Body of pancreas (tissue), 4 donors: ENCODE results near the gene PHLDB3. TPM values are rescaled to one million over a fixed set of nuclear protein-coding genes. Genes with fewer than 3 reads are reported as not detected.

Experiments
- ATAC-seq: fragments of 150-250 bp; one replicate; pipeline ENCODE4 v1.9.1; 2016
- DNase-seq, 4 donors: peaks; one replicate each; pipeline ENCODE4 v3.0.0-alpha.2; 2019
- H3K27ac ChIP-seq, 4 donors: fragments of 200-600 bp; sonication (generic); 1 replicate in 3 of 4; 2 replicates in 1 of 4; pipeline versions ENCODE4 v1.5.1 to v1.6.1; 2016 to 2019; ENCODE audit warnings: mild to moderate bottlenecking in 1 of 4, mixed read lengths in 1 of 4, moderate library complexity in 1 of 4
- H3K27me3 ChIP-seq, 2 donors: fragments of 200-600 bp; sonication (generic); one replicate each; pipeline ENCODE4 v1.6.0; 2016; ENCODE audit warnings: mild to moderate bottlenecking in 1 of 2
- H3K36me3 ChIP-seq, 2 donors: fragments of 200-600 bp; sonication (generic); replicated peaks in 1 of 2; 2 replicates each; pipeline ENCODE4 v1.5.1; 2016; ENCODE audit warnings: low read depth in 2 of 2; ENCODE audit not compliant: insufficient read depth in 1 of 2
- H3K4me1 ChIP-seq: fragments of 200-600 bp; sonication (generic); one replicate; pipeline ENCODE4 v1.6.0; 2016
- H3K4me3 ChIP-seq, 2 donors: fragments of 200-600 bp; sonication (generic); 1 replicate in 1 of 2; 2 replicates in 1 of 2; pipeline ENCODE4 v1.5.1; 2016 to 2019
- H3K9me3 ChIP-seq, 3 donors: fragments of 200-600 bp; sonication (generic); 1 replicate in 2 of 3; 2 replicates in 1 of 3; pipeline ENCODE4 v1.5.1; 2016
- CTCF ChIP-seq, 7 experiments: fragments of 450-650 bp in 4 of 7; fragments of 200-600 bp in 3 of 7; sonication (generic) in 3 of 7; IDR thresholded peaks; one replicate each; pipeline ENCODE4 v1.5.1; 2016 to 2019; ENCODE audit warnings: antibody characterized with exemption in 7 of 7
- POLR2A ChIP-seq, 3 donors: fragments of 450-650 bp; IDR thresholded peaks; one replicate each; pipeline ENCODE4 v1.6.1; 2016; ENCODE audit warnings: antibody characterized with exemption in 3 of 3, mild to moderate bottlenecking in 2 of 3
- WGBS, 2 donors: methylation state at CpG; one replicate each; pipeline ENCODE4 v1.1.5; 2017; 5-methylcytosine and 5-hydroxymethylcytosine counted together
- intact Hi-C: fragments of 100-400 bp; cut with DNase I; formaldehyde crosslinking; loops from one replicate; pipeline ENCODE4 v1.15.1; 2023
- total RNA-seq, 2 donors: library from RNA; depleted of rRNA; stranded (reverse); fragments of >200 nt; gene quantifications; one replicate each; pipeline ENCODE4 v1.1.0, GENCODE V29; 2016

PHLDB3 gene
- total RNA-seq, 2 donors from 2014 or later: 14.5 to 16.9 TPM

GRCh38 chr19:43478323-43478722 is 26.2 kb downstream of the PHLDB3 start:
- Histone ChIP-seq H3K36me3 (no peaks in the 10 kb centered on the region), H3K27ac (no peak overlapping the region), H3K9me3 (no peaks in the 10 kb centered on the region), H3K27me3 (no peaks in the 10 kb centered on the region), H3K4me1 (peaks cover 15% of the 10 kb centered on the region), H3K4me3 (no peak overlapping the region)
- ATAC-seq: no peak
- 91 to 93% methylated on average over 3 of the region's 3 CpGs for WGBS, 2 donors
- intact Hi-C loops: no loop called here
- TF ChIP-seq CTCF (IDR thresholded peaks at IDR 0.05): no peak
- no peak for TF ChIP-seq POLR2A (IDR thresholded peaks at IDR 0.05)
- no peak for DNase-seq

GRCh38 chr19:43476606-43477005 is 27.9 kb downstream of the PHLDB3 start:
- no peaks in the 10 kb centered on the region for H3K36me3 ChIP-seq
- DNase-seq (no peak), ATAC-seq (no peak)
- TF ChIP-seq CTCF (IDR thresholded peaks at IDR 0.05) (no peak), POLR2A (IDR thresholded peaks at IDR 0.05) (no peak)
- H3K27me3 ChIP-seq: no peaks in the 10 kb centered on the region
- no peaks in the 10 kb centered on the region for H3K9me3 ChIP-seq
- no peak overlapping the region for H3K4me3 ChIP-seq
- peaks cover 15% of the 10 kb centered on the region for H3K4me1 ChIP-seq
- intact Hi-C loops: no loop called here
- no peak overlapping the region for H3K27ac ChIP-seq

- peak; percentile 93 for ATAC-seq
- H3K27ac ChIP-seq: peak overlapping the region; percentile 34 to 81 (median 58)
- intact Hi-C loops: no loop called here
Measured at GRCh38 chr19:43474986-43475705, 29.4 kb downstream of the PHLDB3 start.

GRCh38 chr19:43474487-43474886 is 30.1 kb downstream of the PHLDB3 start:
- Histone ChIP-seq H3K27ac (peak overlapping the region in 3 of 4 donors; percentile 57 to 81 (median 58)), H3K27me3 (no peaks in the 10 kb centered on the region), H3K4me1 (peaks cover 15% of the 10 kb centered on the region), H3K9me3 (no peaks in the 10 kb centered on the region), H3K4me3 (no peak overlapping the region), H3K36me3 (no peaks in the 10 kb centered on the region)
- WGBS, 2 donors: 82 to 83% methylated on average over 4 of the region's 4 CpGs
- ATAC-seq (no peak), DNase-seq (no peak)
- no peak for TF ChIP-seq POLR2A (IDR thresholded peaks at IDR 0.05)
- no peak for TF ChIP-seq CTCF (IDR thresholded peaks at IDR 0.05)
- intact Hi-C loops: no loop called here

More at GRCh38 chr19:43474986-43475705, 29.4 kb downstream of the PHLDB3 start:
- Histone ChIP-seq H3K36me3 (no peaks in the 10 kb centered on the region), H3K4me3 (peak overlapping the region in 1 of 2 donors; percentile 19), H3K27me3 (no peaks in the 10 kb centered on the region), H3K9me3 (no peaks in the 10 kb centered on the region), H3K4me1 (peaks cover 15% of the 10 kb centered on the region)
- DNase-seq: peak; percentile 94 to 97 (median 96)
- TF ChIP-seq POLR2A (IDR thresholded peaks at IDR 0.05): peak in 2 of 3 donors; percentile 52 to 58
- no peak for TF ChIP-seq CTCF (IDR thresholded peaks at IDR 0.05)
- WGBS, 2 donors: 1 to 15% methylated on average over 7 to 46 of the region's 46 CpGs

GRCh38 chr19:43471091-43471490 is 33.5 kb downstream of the PHLDB3 start:
- WGBS, 2 donors: 76 to 94% methylated on average over 2 to 5 of the region's 5 CpGs
- Histone ChIP-seq H3K4me1 (peaks cover 15% of the 10 kb centered on the region), H3K36me3 (no peaks in the 10 kb centered on the region), H3K9me3 (no peaks in the 10 kb centered on the region), H3K27ac (no peak overlapping the region), H3K27me3 (no peaks in the 10 kb centered on the region), H3K4me3 (no peak overlapping the region)
- ATAC-seq (no peak), DNase-seq (no peak)
- TF ChIP-seq POLR2A (IDR thresholded peaks at IDR 0.05): no peak
- TF ChIP-seq CTCF (IDR thresholded peaks at IDR 0.05): no peak
- intact Hi-C loops: no loop called here
